ENCODE measurements around the gene SEC23A. TPM values are rescaled to one million over a fixed set of nuclear protein-coding genes. Genes with fewer than 3 reads are reported as not detected.

SEC23A gene
- total and polyA plus RNA-seq, 2 donors (not counting 1 experiment from before 2014, with no cell fraction given): 13.2 to 52.3 TPM

- TF ChIP-seq, protein P1, sequence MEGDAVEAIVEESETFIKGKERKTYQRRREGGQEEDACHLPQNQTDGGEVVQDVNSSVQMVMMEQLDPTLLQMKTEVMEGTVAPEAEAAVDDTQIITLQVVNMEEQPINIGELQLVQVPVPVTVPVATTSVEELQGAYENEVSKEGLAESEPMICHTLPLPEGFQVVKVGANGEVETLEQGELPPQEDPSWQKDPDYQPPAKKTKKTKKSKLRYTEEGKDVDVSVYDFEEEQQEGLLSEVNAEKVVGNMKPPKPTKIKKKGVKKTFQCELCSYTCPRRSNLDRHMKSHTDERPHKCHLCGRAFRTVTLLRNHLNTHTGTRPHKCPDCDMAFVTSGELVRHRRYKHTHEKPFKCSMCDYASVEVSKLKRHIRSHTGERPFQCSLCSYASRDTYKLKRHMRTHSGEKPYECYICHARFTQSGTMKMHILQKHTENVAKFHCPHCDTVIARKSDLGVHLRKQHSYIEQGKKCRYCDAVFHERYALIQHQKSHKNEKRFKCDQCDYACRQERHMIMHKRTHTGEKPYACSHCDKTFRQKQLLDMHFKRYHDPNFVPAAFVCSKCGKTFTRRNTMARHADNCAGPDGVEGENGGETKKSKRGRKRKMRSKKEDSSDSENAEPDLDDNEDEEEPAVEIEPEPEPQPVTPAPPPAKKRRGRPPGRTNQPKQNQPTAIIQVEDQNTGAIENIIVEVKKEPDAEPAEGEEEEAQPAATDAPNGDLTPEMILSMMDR (IDR thresholded peaks at IDR 0.05): no peak
- TF ChIP-seq EZH2 (IDR thresholded peaks at IDR 0.05; ENCODE audit: borderline replicate concordance, insufficient read depth, low read depth, low read length, poor library complexity, severe bottlenecking): no peak
- Histone ChIP-seq H4K20me1 (ENCODE audit: control insufficient read depth, insufficient read depth, low read length, poor library complexity, severe bottlenecking) (no peaks in the 10 kb centered on the region), H3K27ac (ENCODE audit: low read length in 2 of 2) (no peak overlapping the region), H2AFZ (ENCODE audit: insufficient read depth, low read depth, low read length, poor library complexity, severe bottlenecking) (no peak overlapping the region), H3K9ac (ENCODE audit: low read length) (no peak overlapping the region), H3K4me1 (ENCODE audit: control insufficient read depth in 2 of 2, insufficient read depth in 2 of 2, low read length in 2 of 2) (no peaks in the 10 kb centered on the region), H3K79me2 (ENCODE audit: control insufficient read depth, insufficient read depth, low read length) (no peaks in the 10 kb centered on the region), H3K36me3 (replicated peaks in 1 of 2; ENCODE audit: control extremely low read depth in 1 of 2, control insufficient read depth in 1 of 2, extremely low read depth in 1 of 2, insufficient read depth in 2 of 2, low read length in 1 of 2) (peaks cover 1 to 55% of the 10 kb centered on the region in 2 experiments), H3K9me3 (ENCODE audit: control extremely low read depth in 1 of 3, control insufficient read depth in 2 of 3, insufficient read depth in 1 of 3, low read length in 2 of 3) (no peaks in the 10 kb centered on the region), H3K4me2 (replicated peaks; ENCODE audit: low read depth, low read length, poor library complexity, severe bottlenecking) (no peak overlapping the region), H3K4me3 (ENCODE audit: control extremely low read depth in 1 of 5, extremely low read depth in 1 of 5, insufficient read depth in 1 of 5, low read depth in 2 of 5, low read length in 4 of 5) (no peak overlapping the region), H3K27me3 (replicated peaks in 1 of 4; ENCODE audit: control extremely low read depth in 1 of 4, control insufficient read depth in 3 of 4, insufficient read depth in 4 of 4, low read length in 3 of 4) (no peaks in the 10 kb centered on the region)
- POLR2A ChIA-PET: no interaction called here
- no peaks in the 10 kb centered on the region for H3K4me1 Mint-ChIP-seq
- H3K27me3 Mint-ChIP-seq: no peaks in the 10 kb centered on the region
- H3K4me3 Mint-ChIP-seq: no peak overlapping the region
- H3K9me3 Mint-ChIP-seq (ENCODE audit: insufficient read depth): no peaks in the 10 kb centered on the region
- no peak for DNase-seq
- CTCF ChIA-PET: no interaction called here
- no peak overlapping the region for H3K27ac Mint-ChIP-seq
- no peak for ATAC-seq (ENCODE audit: low read depth)
- intact Hi-C loops (cut with micrococcal nuclease): no loop called here
- 100% methylated on average over 1 of the region's 4 CpGs for WGBS (ENCODE audit: insufficient coverage)
These were observed 69.7 kb downstream of the SEC23A start for GRCh38 chr14:39033371-39033770.

DNA sequence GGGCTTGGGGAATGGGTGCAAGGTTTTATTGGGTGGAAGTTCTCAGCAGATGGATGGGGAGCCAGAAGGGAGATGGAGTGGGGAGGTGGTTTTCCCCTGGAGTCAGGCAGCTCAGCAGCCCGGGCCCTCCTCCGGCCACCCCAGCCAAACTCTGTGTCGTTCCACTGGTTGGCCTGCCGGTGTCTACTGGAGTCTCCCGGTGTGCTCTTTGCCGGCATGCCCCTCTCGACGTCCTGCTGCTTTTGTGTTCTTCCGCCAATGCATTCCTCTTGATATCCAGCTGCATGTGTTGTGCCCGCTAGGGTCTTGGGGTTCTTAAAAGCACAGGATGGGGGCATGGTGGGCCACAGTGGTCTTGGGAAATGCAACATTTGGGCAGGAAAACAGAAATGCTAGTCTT lies 72.8 kb downstream of the SEC23A start:
- H3K79me2 ChIP-seq (ENCODE audit: control insufficient read depth, insufficient read depth, low read length): no peaks in the 10 kb centered on the region
- no peak for DNase-seq
- no peaks in the 10 kb centered on the region for H3K4me1 ChIP-seq (ENCODE audit: control insufficient read depth in 2 of 2, insufficient read depth in 2 of 2, low read length in 2 of 2)
- intact Hi-C loops (cut with micrococcal nuclease): no loop called here
- peaks cover 1 to 34% of the 10 kb centered on the region in 2 experiments for H3K36me3 ChIP-seq (replicated peaks in 1 of 2; ENCODE audit: control extremely low read depth in 1 of 2, control insufficient read depth in 1 of 2, extremely low read depth in 1 of 2, insufficient read depth in 2 of 2, low read length in 1 of 2)
- H3K27me3 ChIP-seq (replicated peaks in 1 of 4; ENCODE audit: control extremely low read depth in 1 of 4, control insufficient read depth in 3 of 4, insufficient read depth in 4 of 4, low read length in 3 of 4): no peaks in the 10 kb centered on the region
- H3K9me3 Mint-ChIP-seq (ENCODE audit: insufficient read depth): no peaks in the 10 kb centered on the region
- H3K4me3 ChIP-seq (ENCODE audit: control extremely low read depth in 1 of 5, extremely low read depth in 1 of 5, insufficient read depth in 1 of 5, low read depth in 2 of 5, low read length in 4 of 5): no peak overlapping the region
- H3K27ac Mint-ChIP-seq: no peak overlapping the region
- TF ChIP-seq EZH2 (IDR thresholded peaks at IDR 0.05; ENCODE audit: borderline replicate concordance, insufficient read depth, low read depth, low read length, poor library complexity, severe bottlenecking): no peak
- TF ChIP-seq, protein P1 (IDR thresholded peaks at IDR 0.05): no peak
- H3K4me2 ChIP-seq (replicated peaks; ENCODE audit: low read depth, low read length, poor library complexity, severe bottlenecking): no peak overlapping the region
- ATAC-seq (ENCODE audit: low read depth): no peak
- H3K9me3 ChIP-seq (ENCODE audit: control extremely low read depth in 1 of 3, control insufficient read depth in 2 of 3, insufficient read depth in 1 of 3, low read length in 2 of 3): no peaks in the 10 kb centered on the region
- H3K4me1 Mint-ChIP-seq: no peaks in the 10 kb centered on the region
- H3K27ac ChIP-seq (ENCODE audit: low read length in 2 of 2): no peak overlapping the region
- H3K9ac ChIP-seq (ENCODE audit: low read length): no peak overlapping the region
- no peak overlapping the region for H3K4me3 Mint-ChIP-seq
- CTCF ChIA-PET: no interaction called here
- POLR2A ChIA-PET: no interaction called here
- WGBS (ENCODE audit: insufficient coverage): 98% methylated on average over 10 of the region's 10 CpGs
- H4K20me1 ChIP-seq (ENCODE audit: control insufficient read depth, insufficient read depth, low read length, poor library complexity, severe bottlenecking): no peaks in the 10 kb centered on the region
- H3K27me3 Mint-ChIP-seq: no peaks in the 10 kb centered on the region
- H2AFZ ChIP-seq (ENCODE audit: insufficient read depth, low read depth, low read length, poor library complexity, severe bottlenecking): no peak overlapping the region

Data from B cell (primary cell).